GM23338 (cell line): Measurements from ENCODE around the gene SHISAL1. TPM values are rescaled to one million over a fixed set of nuclear protein-coding genes. Genes with fewer than 3 reads are reported as not detected.

Experiments used
- ATAC-seq: fragments of 200-7000 bp; cut with Tn5 transposase; 3 replicates; pipeline ENCODE4 v1.9.1; 2020
- DNase-seq: peaks from one replicate; pipeline ENCODE4 v3.0.0-alpha.2; 2015; ENCODE audit warnings: low spot score
- H2AFZ ChIP-seq: fragments of 200-600 bp; sonication (generic); 2 replicates; pipeline ENCODE4 v1.8.0; 2016; ENCODE audit warnings: antibody characterized with exemption, mild to moderate bottlenecking, moderate library complexity
- H3F3A ChIP-seq: fragments of 200-600 bp; sonication (generic); replicated peaks from 2 replicates; pipeline ENCODE4 v1.8.0; 2017; ENCODE audit warnings: antibody characterized with exemption, mixed run types, low read depth
- H3K27ac ChIP-seq: fragments of 200-600 bp; sonication (generic); 2 replicates; pipeline ENCODE4 v1.6.1; 2016; ENCODE audit warnings: low read depth
- H3K27me3 ChIP-seq: fragments of 200-600 bp; sonication (generic); 2 replicates; pipeline ENCODE4 v1.8.0; 2016; ENCODE audit warnings: mild to moderate bottlenecking, mixed run types, moderate library complexity; ENCODE audit not compliant: insufficient read depth
- H3K36me3 ChIP-seq: fragments of 200-600 bp; sonication (generic); 2 replicates; pipeline ENCODE4 v1.8.0; 2016; ENCODE audit warnings: mild to moderate bottlenecking; ENCODE audit not compliant: insufficient read depth
- H3K4me1 ChIP-seq: fragments of 200-600 bp; sonication (generic); 2 replicates; pipeline ENCODE4 v1.8.0; 2016; ENCODE audit warnings: mild to moderate bottlenecking, moderate library complexity; ENCODE audit not compliant: insufficient read depth
- H3K4me2 ChIP-seq: fragments of 200-600 bp; sonication (generic); 2 replicates; pipeline ENCODE4 v1.7.1; 2017; ENCODE audit warnings: mixed run types
- H3K4me3 ChIP-seq: fragments of 200-600 bp; sonication (generic); 2 replicates; pipeline ENCODE4 v1.6.1; 2016; ENCODE audit warnings: mixed run types
- H3K79me2 ChIP-seq: fragments of 200-600 bp; sonication (generic); replicated peaks from 2 replicates; pipeline ENCODE4 v1.8.0; 2017; ENCODE audit warnings: mild to moderate bottlenecking; ENCODE audit not compliant: insufficient read depth
- H3K9me2 ChIP-seq: fragments of 200-600 bp; sonication (generic); 2 replicates; pipeline ENCODE4 v1.8.0; 2017; ENCODE audit not compliant: insufficient read depth
- H4K20me1 ChIP-seq: fragments of 200-600 bp; sonication (generic); replicated peaks from 2 replicates; pipeline ENCODE4 v1.8.0; 2017; ENCODE audit warnings: mild to moderate bottlenecking; ENCODE audit not compliant: insufficient read depth
- H3K27ac Mint-ChIP-seq: 2 replicates; pipeline ENCODE4 v1.8.0; 2020; ENCODE audit warnings: inconsistent platforms, mild to moderate bottlenecking, moderate library complexity, mixed read lengths
- H3K27me3 Mint-ChIP-seq: 3 replicates; pipeline ENCODE4 v1.8.0; 2022; ENCODE audit warnings: low read depth, mild to moderate bottlenecking, moderate library complexity, mixed read lengths, inconsistent platforms; ENCODE audit not compliant: insufficient read depth, poor library complexity
- H3K36me3 Mint-ChIP-seq: 3 replicates; pipeline ENCODE4 v1.8.0; 2021; ENCODE audit warnings: low read depth, mild to moderate bottlenecking, inconsistent platforms, moderate library complexity, mixed read lengths
- H3K4me1 Mint-ChIP-seq: 3 replicates; pipeline ENCODE4 v1.8.0; 2020; ENCODE audit warnings: mild to moderate bottlenecking, inconsistent platforms, mixed read lengths
- H3K4me3 Mint-ChIP-seq: 3 replicates; pipeline ENCODE4 v1.8.0; 2021; ENCODE audit warnings: moderate library complexity, mild to moderate bottlenecking, inconsistent platforms, mixed read lengths
- H3K9me3 Mint-ChIP-seq: 3 replicates; pipeline ENCODE4 v1.8.0; 2020; ENCODE audit warnings: moderate library complexity, mild to moderate bottlenecking, inconsistent platforms, mixed read lengths
- CREB1 ChIP-seq: fragments of 250-450 bp; sonication (Bioruptor Pico); IDR thresholded peaks from 2 replicates; pipeline ENCODE4 v1.5.0; 2020; ENCODE audit warnings: low read depth, mild to moderate bottlenecking, moderate library complexity
- EZH2phosphoT487 ChIP-seq: fragments of 200-600 bp; sonication (generic); IDR thresholded peaks from one replicate; pipeline ENCODE4 v1.8.1; 2018; ENCODE audit warnings: antibody characterized with exemption; ENCODE audit not compliant: unreplicated experiment
- NANOG ChIP-seq: IDR thresholded peaks from 2 replicates; pipeline ENCODE4 v1.6.1; 2016; ENCODE audit warnings: antibody characterized with exemption, borderline replicate concordance
- POLR2AphosphoS5 ChIP-seq: IDR thresholded peaks from 2 replicates; pipeline ENCODE4 v1.6.1; 2016; ENCODE audit warnings: antibody characterized with exemption, low read depth
- ZNF114 ChIP-seq: fragments of 250-450 bp; sonication (Bioruptor Pico); IDR thresholded peaks from 2 replicates; pipeline ENCODE4 v1.5.0; 2020; ENCODE audit warnings: mild to moderate bottlenecking, moderate library complexity
- ZNF331 ChIP-seq: fragments of 250-450 bp; sonication (Bioruptor Pico); IDR thresholded peaks from 2 replicates; pipeline ENCODE4 v1.5.0; 2020; ENCODE audit warnings: low read depth, mild to moderate bottlenecking, moderate library complexity
- polyA plus RNA-seq: library from polyadenylated mRNA; unstranded; fragments of >200 nt; fragmentation: Nextera tagmentation; extraction: Ambion mirVana; gene quantifications from 2 replicates; pipeline ENCODE4 v1.2.1, GENCODE V29; 2016
- total RNA-seq: library from RNA; depleted of rRNA; stranded (reverse); fragments of >200 nt; shearing (Covaris generic); gene quantifications from 2 replicates; pipeline ENCODE4 v1.2.3, GENCODE V29; 2014
- TF ChIP-seq, protein P1 (sequence below): IDR thresholded peaks from one replicate; pipeline ENCODE4 v1.6.1; 2018; ENCODE audit warnings: antibody characterized with exemption; ENCODE audit not compliant: unreplicated experiment
- TF ChIP-seq, protein P2 (sequence below): fragments of 250-450 bp; sonication (Bioruptor Pico); IDR thresholded peaks from 2 replicates; pipeline ENCODE4 v1.5.0; 2020; ENCODE audit warnings: mild to moderate bottlenecking, moderate library complexity
- TF ChIP-seq, protein P3 (sequence below): IDR thresholded peaks from 2 replicates; pipeline ENCODE4 v1.6.1; 2016; ENCODE audit warnings: antibody characterized with exemption

SHISAL1 gene
- total and polyA plus RNA-seq, 2 experiments from 2014 or later = 0.71 to 3.4 TPM

DNA sequence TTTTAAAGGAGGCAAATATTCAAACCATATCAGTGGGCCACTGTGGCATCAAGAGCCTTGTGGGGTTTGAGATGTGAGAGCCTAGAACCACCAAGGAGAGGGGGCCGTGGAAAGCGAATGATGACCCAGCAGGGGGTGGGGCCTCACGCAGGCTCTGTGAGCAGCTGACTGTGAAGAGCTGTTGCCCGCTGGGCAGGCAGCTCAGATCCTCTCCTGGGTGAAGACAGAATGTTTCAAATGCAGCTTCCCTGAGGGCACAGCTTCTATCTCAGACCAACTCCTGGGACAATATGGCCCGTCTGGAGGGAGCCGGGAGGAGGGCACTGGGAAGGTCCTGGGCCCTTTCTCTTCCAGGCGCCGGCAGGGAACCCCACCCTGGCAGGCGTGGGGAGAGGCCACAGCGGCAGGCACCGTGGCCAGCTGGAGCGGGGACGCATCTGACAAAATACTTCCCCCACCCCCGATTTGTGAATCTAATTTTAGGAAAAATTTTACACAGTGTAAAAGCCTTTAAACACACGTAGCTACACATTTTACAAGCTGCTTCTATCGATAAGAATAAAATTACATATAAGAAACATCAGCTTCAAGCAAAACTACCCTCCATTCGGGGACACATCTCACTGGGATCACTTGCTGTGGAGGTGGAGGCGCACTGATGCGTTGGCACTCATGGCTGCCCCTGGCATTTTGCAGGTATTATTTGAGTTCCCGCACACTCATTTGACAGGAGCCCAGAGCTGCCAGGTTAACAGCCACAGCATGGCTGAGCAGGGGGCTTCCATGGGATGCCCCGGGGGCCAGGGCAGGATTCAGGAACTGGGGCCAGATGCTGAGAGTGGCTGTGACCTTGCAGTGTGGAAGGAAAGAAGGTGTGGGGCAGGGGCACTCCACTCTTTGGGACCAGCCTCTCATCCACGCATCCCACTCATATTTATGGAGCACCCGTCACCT, 91.7 kb downstream of the SHISAL1 start (continued):
- TF ChIP-seq CREB1 = no peak
- TF ChIP-seq, protein P1, sequence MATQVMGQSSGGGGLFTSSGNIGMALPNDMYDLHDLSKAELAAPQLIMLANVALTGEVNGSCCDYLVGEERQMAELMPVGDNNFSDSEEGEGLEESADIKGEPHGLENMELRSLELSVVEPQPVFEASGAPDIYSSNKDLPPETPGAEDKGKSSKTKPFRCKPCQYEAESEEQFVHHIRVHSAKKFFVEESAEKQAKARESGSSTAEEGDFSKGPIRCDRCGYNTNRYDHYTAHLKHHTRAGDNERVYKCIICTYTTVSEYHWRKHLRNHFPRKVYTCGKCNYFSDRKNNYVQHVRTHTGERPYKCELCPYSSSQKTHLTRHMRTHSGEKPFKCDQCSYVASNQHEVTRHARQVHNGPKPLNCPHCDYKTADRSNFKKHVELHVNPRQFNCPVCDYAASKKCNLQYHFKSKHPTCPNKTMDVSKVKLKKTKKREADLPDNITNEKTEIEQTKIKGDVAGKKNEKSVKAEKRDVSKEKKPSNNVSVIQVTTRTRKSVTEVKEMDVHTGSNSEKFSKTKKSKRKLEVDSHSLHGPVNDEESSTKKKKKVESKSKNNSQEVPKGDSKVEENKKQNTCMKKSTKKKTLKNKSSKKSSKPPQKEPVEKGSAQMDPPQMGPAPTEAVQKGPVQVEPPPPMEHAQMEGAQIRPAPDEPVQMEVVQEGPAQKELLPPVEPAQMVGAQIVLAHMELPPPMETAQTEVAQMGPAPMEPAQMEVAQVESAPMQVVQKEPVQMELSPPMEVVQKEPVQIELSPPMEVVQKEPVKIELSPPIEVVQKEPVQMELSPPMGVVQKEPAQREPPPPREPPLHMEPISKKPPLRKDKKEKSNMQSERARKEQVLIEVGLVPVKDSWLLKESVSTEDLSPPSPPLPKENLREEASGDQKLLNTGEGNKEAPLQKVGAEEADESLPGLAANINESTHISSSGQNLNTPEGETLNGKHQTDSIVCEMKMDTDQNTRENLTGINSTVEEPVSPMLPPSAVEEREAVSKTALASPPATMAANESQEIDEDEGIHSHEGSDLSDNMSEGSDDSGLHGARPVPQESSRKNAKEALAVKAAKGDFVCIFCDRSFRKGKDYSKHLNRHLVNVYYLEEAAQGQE = no peak

DNA sequence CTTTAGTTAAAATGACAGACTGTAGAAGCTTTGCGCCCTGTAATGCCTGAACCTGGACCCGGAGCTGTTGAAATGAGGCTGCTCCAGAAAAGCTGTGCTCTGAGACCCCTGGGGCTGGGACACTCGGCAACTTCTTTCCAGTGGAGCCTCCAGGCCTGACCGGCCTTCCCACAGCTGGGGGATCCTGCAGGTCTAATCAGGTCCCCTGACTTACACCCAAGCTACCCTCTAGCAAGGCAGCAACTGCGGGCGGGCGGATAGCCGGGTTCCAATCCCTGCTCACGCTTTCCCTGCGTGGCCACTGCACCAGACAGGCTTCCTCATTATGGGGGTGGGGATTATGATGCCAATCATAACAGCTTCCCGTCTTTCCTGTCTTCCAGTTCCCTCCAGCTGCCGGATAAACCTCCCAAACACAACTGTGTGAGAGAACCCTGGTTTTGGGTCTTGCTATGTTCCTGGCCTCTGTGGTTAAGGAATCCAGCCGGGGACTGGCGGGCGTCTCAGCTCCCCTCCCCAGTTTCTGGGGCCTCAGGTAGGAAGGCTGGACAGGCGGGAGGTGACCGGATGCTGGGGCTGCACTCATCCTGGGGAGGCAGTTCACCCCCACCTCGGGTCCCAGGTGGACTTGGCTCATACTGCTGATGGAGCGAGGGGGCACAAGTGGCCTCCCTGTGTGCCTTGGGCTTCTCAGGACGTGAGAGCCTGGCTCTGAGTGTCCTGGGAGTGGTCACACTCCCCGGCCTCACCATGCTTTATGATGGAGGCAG, 93.5 kb downstream of the SHISAL1 start:
- Histone ChIP-seq H3K27me3 (no peaks in the 10 kb centered on the region), H3K9me2 (no peaks in the 10 kb centered on the region), H3K4me1 (no peaks in the 10 kb centered on the region), H3K4me2 (no peak overlapping the region), H3K27ac (no peak overlapping the region), H3F3A (no peaks in the 10 kb centered on the region), H3K36me3 (no peaks in the 10 kb centered on the region), H4K20me1 (no peaks in the 10 kb centered on the region), H3K4me3 (no peak overlapping the region), H2AFZ (no peak overlapping the region), H3K79me2 (no peaks in the 10 kb centered on the region)
- Mint-ChIP-seq H3K36me3 (no peaks in the 10 kb centered on the region; the same call in 2 of the 3 replicates), H3K9me3 (peaks cover 7% of the 10 kb centered on the region; the same call in 2 of the 3 replicates), H3K4me1 (no peaks in the 10 kb centered on the region), H3K4me3 (no peak overlapping the region), H3K27me3 (peaks cover 11% of the 10 kb centered on the region), H3K27ac (no peak overlapping the region)
- no peak for ATAC-seq
- DNase-seq = no peak
- TF ChIP-seq CREB1 (no peak), ZNF114 (no peak), POLR2AphosphoS5 (no peak), ZNF331 (CRISPR knock-in tag) (no peak), EZH2phosphoT487 (no peak), NANOG (no peak)
- TF ChIP-seq, protein P2, sequence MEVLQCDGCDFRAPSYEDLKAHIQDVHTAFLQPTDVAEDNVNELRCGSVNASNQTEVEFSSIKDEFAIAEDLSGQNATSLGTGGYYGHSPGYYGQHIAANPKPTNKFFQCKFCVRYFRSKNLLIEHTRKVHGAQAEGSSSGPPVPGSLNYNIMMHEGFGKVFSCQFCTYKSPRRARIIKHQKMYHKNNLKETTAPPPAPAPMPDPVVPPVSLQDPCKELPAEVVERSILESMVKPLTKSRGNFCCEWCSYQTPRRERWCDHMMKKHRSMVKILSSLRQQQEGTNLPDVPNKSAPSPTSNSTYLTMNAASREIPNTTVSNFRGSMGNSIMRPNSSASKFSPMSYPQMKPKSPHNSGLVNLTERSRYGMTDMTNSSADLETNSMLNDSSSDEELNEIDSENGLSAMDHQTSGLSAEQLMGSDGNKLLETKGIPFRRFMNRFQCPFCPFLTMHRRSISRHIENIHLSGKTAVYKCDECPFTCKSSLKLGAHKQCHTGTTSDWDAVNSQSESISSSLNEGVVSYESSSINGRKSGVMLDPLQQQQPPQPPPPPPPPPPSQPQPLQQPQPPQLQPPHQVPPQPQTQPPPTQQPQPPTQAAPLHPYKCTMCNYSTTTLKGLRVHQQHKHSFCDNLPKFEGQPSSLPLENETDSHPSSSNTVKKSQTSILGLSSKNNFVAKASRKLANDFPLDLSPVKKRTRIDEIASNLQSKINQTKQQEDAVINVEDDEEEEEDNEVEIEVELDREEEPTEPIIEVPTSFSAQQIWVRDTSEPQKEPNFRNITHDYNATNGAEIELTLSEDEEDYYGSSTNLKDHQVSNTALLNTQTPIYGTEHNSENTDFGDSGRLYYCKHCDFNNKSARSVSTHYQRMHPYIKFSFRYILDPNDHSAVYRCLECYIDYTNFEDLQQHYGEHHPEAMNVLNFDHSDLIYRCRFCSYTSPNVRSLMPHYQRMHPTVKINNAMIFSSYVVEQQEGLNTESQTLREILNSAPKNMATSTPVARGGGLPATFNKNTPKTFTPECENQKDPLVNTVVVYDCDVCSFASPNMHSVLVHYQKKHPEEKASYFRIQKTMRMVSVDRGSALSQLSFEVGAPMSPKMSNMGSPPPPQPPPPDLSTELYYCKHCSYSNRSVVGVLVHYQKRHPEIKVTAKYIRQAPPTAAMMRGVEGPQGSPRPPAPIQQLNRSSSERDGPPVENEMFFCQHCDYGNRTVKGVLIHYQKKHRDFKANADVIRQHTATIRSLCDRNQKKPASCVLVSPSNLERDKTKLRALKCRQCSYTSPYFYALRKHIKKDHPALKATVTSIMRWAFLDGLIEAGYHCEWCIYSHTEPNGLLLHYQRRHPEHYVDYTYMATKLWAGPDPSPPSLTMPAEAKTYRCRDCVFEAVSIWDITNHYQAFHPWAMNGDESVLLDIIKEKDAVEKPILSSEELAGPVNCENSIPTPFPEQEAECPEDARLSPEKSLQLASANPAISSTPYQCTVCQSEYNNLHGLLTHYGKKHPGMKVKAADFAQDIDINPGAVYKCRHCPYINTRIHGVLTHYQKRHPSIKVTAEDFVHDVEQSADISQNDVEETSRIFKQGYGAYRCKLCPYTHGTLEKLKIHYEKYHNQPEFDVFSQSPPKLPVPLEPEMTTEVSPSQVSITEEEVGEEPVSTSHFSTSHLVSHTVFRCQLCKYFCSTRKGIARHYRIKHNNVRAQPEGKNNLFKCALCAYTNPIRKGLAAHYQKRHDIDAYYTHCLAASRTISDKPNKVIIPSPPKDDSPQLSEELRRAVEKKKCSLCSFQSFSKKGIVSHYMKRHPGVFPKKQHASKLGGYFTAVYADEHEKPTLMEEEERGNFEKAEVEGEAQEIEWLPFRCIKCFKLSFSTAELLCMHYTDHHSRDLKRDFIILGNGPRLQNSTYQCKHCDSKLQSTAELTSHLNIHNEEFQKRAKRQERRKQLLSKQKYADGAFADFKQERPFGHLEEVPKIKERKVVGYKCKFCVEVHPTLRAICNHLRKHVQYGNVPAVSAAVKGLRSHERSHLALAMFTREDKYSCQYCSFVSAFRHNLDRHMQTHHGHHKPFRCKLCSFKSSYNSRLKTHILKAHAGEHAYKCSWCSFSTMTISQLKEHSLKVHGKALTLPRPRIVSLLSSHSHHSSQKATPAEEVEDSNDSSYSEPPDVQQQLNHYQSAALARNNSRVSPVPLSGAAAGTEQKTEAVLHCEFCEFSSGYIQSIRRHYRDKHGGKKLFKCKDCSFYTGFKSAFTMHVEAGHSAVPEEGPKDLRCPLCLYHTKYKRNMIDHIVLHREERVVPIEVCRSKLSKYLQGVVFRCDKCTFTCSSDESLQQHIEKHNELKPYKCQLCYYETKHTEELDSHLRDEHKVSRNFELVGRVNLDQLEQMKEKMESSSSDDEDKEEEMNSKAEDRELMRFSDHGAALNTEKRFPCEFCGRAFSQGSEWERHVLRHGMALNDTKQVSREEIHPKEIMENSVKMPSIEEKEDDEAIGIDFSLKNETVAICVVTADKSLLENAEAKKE (CRISPR knock-in tag) = no peak
- TF ChIP-seq, protein P3, sequence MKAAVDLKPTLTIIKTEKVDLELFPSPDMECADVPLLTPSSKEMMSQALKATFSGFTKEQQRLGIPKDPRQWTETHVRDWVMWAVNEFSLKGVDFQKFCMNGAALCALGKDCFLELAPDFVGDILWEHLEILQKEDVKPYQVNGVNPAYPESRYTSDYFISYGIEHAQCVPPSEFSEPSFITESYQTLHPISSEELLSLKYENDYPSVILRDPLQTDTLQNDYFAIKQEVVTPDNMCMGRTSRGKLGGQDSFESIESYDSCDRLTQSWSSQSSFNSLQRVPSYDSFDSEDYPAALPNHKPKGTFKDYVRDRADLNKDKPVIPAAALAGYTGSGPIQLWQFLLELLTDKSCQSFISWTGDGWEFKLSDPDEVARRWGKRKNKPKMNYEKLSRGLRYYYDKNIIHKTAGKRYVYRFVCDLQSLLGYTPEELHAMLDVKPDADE = no peak
